ENCODE data around the gene GUCA1A. TPM values are rescaled to one million over a fixed set of nuclear protein-coding genes. Genes with fewer than 3 reads are reported as not detected.
"Not testable (repeated sequence)": the region's sequence is repeated elsewhere in the genome, so short reads cannot be mapped to it uniquely, and the experiment has no call there.

Gene GUCA1A
- total and polyA plus RNA-seq, 4 donors: 0.02 to 0.04 TPM; not detected in 2

DNA sequence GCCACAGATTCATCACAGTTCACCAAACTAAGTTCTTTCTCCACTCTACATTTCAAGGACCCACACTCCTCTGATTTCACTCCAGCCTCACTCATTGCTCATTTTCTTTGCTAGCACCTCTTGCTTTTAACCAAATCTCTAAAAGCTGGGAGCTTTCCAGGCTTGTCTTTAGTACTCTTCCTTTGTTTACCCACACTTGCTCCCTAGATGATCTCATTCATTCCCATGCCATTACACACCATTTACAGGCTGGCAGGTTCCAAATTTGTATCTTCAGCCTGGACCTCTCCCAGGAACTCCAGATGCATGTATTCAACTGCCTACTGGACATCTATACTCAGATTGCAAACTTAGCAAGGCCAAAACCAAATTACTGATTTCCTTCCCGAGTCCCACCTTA is 26.9 kb downstream of the GUCA1A start:
- H3K9ac ChIP-seq (ENCODE audit: insufficient read depth in 1 of 2, low read length in 2 of 2): no peak overlapping the region
- H3K27me3 ChIP-seq (ENCODE audit: control insufficient read depth in 3 of 3, insufficient read depth in 3 of 3, low read length in 2 of 3): no peaks in the 10 kb centered on the region
- peak; percentile 27 for ATAC-seq (ENCODE audit: insufficient read depth, low FRiP score)
- no peak overlapping the region for H3K4me3 ChIP-seq
- H3K9me3 ChIP-seq (ENCODE audit: control insufficient read depth in 4 of 4, insufficient read depth in 3 of 4, low read length in 3 of 4): no peaks in the 10 kb centered on the region
- peaks cover 4 to 8% (median 5%) of the 10 kb centered on the region in 4 donors for H3K36me3 ChIP-seq (ENCODE audit: control insufficient read depth in 4 of 4, insufficient read depth in 4 of 4, low read length in 4 of 4)
- DNase-seq: peak; percentile 46 to 79 (median 70)
- TF ChIP-seq, protein P1, sequence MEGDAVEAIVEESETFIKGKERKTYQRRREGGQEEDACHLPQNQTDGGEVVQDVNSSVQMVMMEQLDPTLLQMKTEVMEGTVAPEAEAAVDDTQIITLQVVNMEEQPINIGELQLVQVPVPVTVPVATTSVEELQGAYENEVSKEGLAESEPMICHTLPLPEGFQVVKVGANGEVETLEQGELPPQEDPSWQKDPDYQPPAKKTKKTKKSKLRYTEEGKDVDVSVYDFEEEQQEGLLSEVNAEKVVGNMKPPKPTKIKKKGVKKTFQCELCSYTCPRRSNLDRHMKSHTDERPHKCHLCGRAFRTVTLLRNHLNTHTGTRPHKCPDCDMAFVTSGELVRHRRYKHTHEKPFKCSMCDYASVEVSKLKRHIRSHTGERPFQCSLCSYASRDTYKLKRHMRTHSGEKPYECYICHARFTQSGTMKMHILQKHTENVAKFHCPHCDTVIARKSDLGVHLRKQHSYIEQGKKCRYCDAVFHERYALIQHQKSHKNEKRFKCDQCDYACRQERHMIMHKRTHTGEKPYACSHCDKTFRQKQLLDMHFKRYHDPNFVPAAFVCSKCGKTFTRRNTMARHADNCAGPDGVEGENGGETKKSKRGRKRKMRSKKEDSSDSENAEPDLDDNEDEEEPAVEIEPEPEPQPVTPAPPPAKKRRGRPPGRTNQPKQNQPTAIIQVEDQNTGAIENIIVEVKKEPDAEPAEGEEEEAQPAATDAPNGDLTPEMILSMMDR (IDR thresholded peaks at IDR 0.05; ENCODE audit: control extremely low read depth, extremely low read depth): no peak
- H3K27ac ChIP-seq (ENCODE audit: low read depth in 1 of 2, low read length in 1 of 2): no peak overlapping the region
- H3K4me1 ChIP-seq (ENCODE audit: control insufficient read depth in 5 of 5, insufficient read depth in 5 of 5, low read length in 5 of 5): peaks cover 0 to 2% (median 0%) of the 10 kb centered on the region in 5 donors
- WGBS, 2 donors: 71 to 82% methylated on average over 1 of the region's 1 CpG

DNA sequence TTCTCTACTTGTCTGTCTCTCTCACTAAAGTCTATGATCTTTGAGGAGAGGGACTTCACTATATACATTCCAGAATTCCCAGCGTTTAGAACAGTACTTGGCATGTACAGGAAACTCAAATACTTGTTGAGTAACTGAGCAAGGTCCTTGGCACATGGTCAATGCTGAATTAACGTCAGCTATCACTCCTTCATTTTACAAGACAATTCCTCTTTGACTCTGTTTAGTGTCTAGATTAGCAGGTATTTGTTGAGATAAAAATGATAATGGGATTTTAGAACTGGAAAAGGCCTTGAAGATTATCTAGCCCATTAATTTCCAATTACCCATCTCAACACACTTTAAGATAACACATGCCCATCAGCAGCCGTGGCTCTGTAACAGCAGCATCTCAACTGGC is 28.2 kb downstream of the GUCA1A start:
- WGBS, 2 donors: 55 to 81% methylated on average over 3 of the region's 3 CpGs
- Histone ChIP-seq H3K4me1 (ENCODE audit: control insufficient read depth in 5 of 5, insufficient read depth in 5 of 5, low read length in 5 of 5) (peaks cover 0 to 2% (median 0%) of the 10 kb centered on the region in 5 donors), H3K9ac (ENCODE audit: insufficient read depth in 1 of 2, low read length in 2 of 2) (no peak overlapping the region), H3K27ac (ENCODE audit: low read depth in 1 of 2, low read length in 1 of 2) (no peak overlapping the region), H3K27me3 (ENCODE audit: control insufficient read depth in 3 of 3, insufficient read depth in 3 of 3, low read length in 2 of 3) (no peaks in the 10 kb centered on the region), H3K4me3 (no peak overlapping the region), H3K36me3 (ENCODE audit: control insufficient read depth in 4 of 4, insufficient read depth in 4 of 4, low read length in 4 of 4) (peaks cover 4 to 12% (median 6%) of the 10 kb centered on the region in 4 donors), H3K9me3 (ENCODE audit: control insufficient read depth in 4 of 4, insufficient read depth in 3 of 4, low read length in 3 of 4) (no peaks in the 10 kb centered on the region)
- DNase-seq (no peak), ATAC-seq (ENCODE audit: insufficient read depth, low FRiP score) (no peak)
- TF ChIP-seq, protein P1 (IDR thresholded peaks at IDR 0.05; ENCODE audit: control extremely low read depth, extremely low read depth): no peak

DNA sequence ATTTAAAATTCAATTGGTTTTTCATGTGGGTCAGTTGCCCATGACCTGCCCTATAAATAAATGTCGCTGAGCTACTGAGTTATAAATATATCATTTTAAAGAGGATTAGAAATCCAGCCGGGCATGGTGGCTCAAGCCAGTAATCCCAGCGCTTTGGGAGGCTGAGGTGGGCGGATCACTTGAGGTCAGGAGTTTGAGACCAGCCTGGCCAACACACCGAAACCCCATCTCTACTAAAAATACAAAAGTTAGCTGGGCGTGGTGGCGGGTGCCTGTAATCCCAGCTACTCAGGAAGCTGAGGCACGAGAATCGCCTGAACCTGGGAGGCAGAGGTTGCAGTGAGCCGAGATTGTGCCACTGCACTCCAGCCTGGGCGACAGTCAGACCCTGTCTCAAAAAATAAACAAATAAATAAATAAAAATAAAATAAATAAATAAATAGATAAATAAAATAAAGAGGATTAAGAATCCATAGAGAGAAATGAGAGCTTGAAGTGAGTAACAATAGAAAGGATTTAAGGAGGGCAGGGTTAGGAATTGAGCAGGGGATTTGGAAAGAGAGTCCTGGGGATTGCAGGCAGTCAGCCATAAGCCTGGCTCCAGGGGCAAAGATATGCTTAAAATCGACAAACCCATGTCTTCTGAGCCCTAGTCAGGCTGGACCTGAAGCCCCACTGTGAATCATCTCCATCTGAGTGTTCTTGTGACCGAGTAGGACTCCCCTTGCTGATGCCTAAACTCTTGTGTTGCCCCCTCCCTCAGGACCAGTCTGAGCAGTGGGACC is 29.2 kb downstream of the GUCA1A start:
- peaks cover 4 to 16% (median 6%) of the 10 kb centered on the region in 4 donors for H3K36me3 ChIP-seq (ENCODE audit: control insufficient read depth in 4 of 4, insufficient read depth in 4 of 4, low read length in 4 of 4)
- not testable (repeated sequence) for H3K27me3 ChIP-seq (ENCODE audit: control insufficient read depth in 3 of 3, insufficient read depth in 3 of 3, low read length in 2 of 3); DNase-seq; H3K9ac ChIP-seq (ENCODE audit: insufficient read depth in 1 of 2, low read length in 2 of 2); ATAC-seq (ENCODE audit: insufficient read depth, low FRiP score); H3K27ac ChIP-seq (ENCODE audit: low read depth in 1 of 2, low read length in 1 of 2); H3K4me3 ChIP-seq; H3K4me1 ChIP-seq (ENCODE audit: control insufficient read depth in 5 of 5, insufficient read depth in 5 of 5, low read length in 5 of 5); H3K9me3 ChIP-seq (ENCODE audit: control insufficient read depth in 4 of 4, insufficient read depth in 3 of 4, low read length in 3 of 4)
- WGBS, 2 donors: 91 to 93% methylated on average over 13 of the region's 13 CpGs

DNA sequence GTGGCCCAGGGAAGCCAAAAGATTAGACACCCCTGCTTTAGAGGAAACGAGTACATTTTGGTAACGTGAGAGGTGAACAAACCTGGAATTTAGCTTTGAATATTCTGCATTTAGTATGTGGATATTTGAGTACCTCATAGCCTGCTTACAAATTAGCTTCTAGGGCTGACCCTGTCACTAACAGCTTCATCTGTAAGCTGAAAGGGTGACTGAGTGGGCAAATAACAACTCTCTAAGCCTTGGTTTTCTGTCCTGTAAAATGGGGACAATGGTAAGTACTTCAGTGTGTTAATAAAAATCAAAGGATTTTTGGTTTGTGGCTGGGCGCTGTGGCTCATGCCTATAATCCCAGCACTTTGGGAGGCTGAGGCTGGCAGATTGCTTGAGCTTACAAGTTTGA is 30.0 kb downstream of the GUCA1A start:
- WGBS, 2 donors: 93 to 97% methylated on average over 3 of the region's 3 CpGs
- no peak overlapping the region for H3K4me3 ChIP-seq
- ATAC-seq (ENCODE audit: insufficient read depth, low FRiP score): no peak

More for the DNA sequence above, 30.0 kb downstream of the GUCA1A start:
- TF ChIP-seq, protein P1 (IDR thresholded peaks at IDR 0.05; ENCODE audit: control extremely low read depth, extremely low read depth): no peak
- Histone ChIP-seq H3K4me1 (ENCODE audit: control insufficient read depth in 5 of 5, insufficient read depth in 5 of 5, low read length in 5 of 5) (peaks cover 0 to 2% (median 0%) of the 10 kb centered on the region in 5 donors), H3K27me3 (ENCODE audit: control insufficient read depth in 3 of 3, insufficient read depth in 3 of 3, low read length in 2 of 3) (no peaks in the 10 kb centered on the region), H3K27ac (ENCODE audit: low read depth in 1 of 2, low read length in 1 of 2) (no peak overlapping the region), H3K9ac (ENCODE audit: insufficient read depth in 1 of 2, low read length in 2 of 2) (no peak overlapping the region), H3K36me3 (ENCODE audit: control insufficient read depth in 4 of 4, insufficient read depth in 4 of 4, low read length in 4 of 4) (peaks cover 4 to 19% (median 7%) of the 10 kb centered on the region in 4 donors), H3K9me3 (ENCODE audit: control insufficient read depth in 4 of 4, insufficient read depth in 3 of 4, low read length in 3 of 4) (no peaks in the 10 kb centered on the region)
- no peak for DNase-seq

Data from lung (tissue), 12 donors.